HEK293 (cell line): ENCODE results near the gene PLEKHA3.
A peak's percentile ranks its signal among the peaks of the same experiment; 100 is the strongest.

ENCODE experiments used
- CTCF ChIA-PET: fragments of 350-600 bp; formaldehyde crosslinking; extraction: SDS; loops from one replicate; lab custom pipeline; 2021; ENCODE audit warnings: antibody characterized with exemption; lab: Yijun Ruan, JAX
- POLR2A ChIA-PET: fragments of 300-600 bp; formaldehyde crosslinking; extraction: SDS; loops from one replicate; lab custom pipeline; 2020; ENCODE audit warnings: antibody characterized with exemption, inconsistent platforms; lab: Yijun Ruan, JAX
- H3K27ac ChIP-seq: fragments of 200-500 bp; sonication (Bioruptor generic); 2 replicates; pipeline ENCODE4 v1.5.1; 2014; ENCODE audit warnings: low read depth, low read length, control low read depth, inconsistent platforms; ENCODE audit errors: extremely low read depth
- H3K36me3 ChIP-seq, 2 experiments: fragments of 200-500 bp in 1 of 2; sonication (Bioruptor generic) in 1 of 2; 1 replicate in 1 of 2; 2 replicates in 1 of 2; pipeline ENCODE4 v1.5.1; 2014 to 2017; ENCODE audit warnings: inconsistent platforms in 2 of 2, low read length in 2 of 2; ENCODE audit not compliant: control insufficient read depth in 2 of 2, insufficient read depth in 1 of 2
- H3K4me1 ChIP-seq: fragments of 200-500 bp; sonication (Bioruptor generic); 2 replicates; pipeline ENCODE4 v1.5.1; 2014; ENCODE audit warnings: mild to moderate bottlenecking, low read length, inconsistent platforms; ENCODE audit not compliant: control insufficient read depth, insufficient read depth
- H3K4me3 ChIP-seq: 2 replicates; pipeline ENCODE4 v1.5.1; 2011; ENCODE audit warnings: low read depth, mild to moderate bottlenecking, control low read depth, low read length, moderate library complexity
- H3K9me3 ChIP-seq: fragments of 200-500 bp; sonication (Bioruptor generic); 2 replicates; pipeline ENCODE4 v1.5.1; 2014; ENCODE audit warnings: low read depth, low read length, inconsistent platforms; ENCODE audit not compliant: control insufficient read depth, insufficient read depth
- MEIS1 ChIP-seq: sonication (generic); formaldehyde crosslinking; IDR thresholded peaks from 2 replicates; pipeline ENCODE4 v1.8.1; 2022; ENCODE audit warnings: missing genetic modification reagents, mild to moderate bottlenecking, borderline replicate concordance
- MYNN ChIP-seq: fragments of 450-650 bp; formaldehyde crosslinking; IDR thresholded peaks from 2 replicates; pipeline ENCODE4 v1.5.1; 2016; ENCODE audit warnings: missing biosample characterization, missing genetic modification characterization, borderline replicate concordance
- PRDM10 ChIP-seq: fragments of 450-650 bp; formaldehyde crosslinking; IDR thresholded peaks from 2 replicates; pipeline ENCODE4 v1.5.1; 2016; ENCODE audit warnings: missing biosample characterization, missing genetic modification characterization
- SP3 ChIP-seq: fragments of 450-650 bp; formaldehyde crosslinking; IDR thresholded peaks from 2 replicates; pipeline ENCODE4 v1.5.1; 2016; ENCODE audit warnings: missing biosample characterization, missing genetic modification characterization
- ZBTB49 ChIP-seq: fragments of 450-650 bp; formaldehyde crosslinking; IDR thresholded peaks from 2 replicates; pipeline ENCODE4 v1.5.1; 2016; ENCODE audit warnings: missing biosample characterization, missing genetic modification characterization, low read depth
- ZFP69B ChIP-seq: fragments of 450-650 bp; formaldehyde crosslinking; IDR thresholded peaks from 2 replicates; pipeline ENCODE4 v1.5.1; 2016; ENCODE audit warnings: missing biosample characterization, missing genetic modification characterization
- ZNF366 ChIP-seq: fragments of 450-650 bp; formaldehyde crosslinking; conservative IDR thresholded peaks from 2 replicates; pipeline ENCODE4 v1.5.1; 2016; ENCODE audit warnings: missing biosample characterization, missing genetic modification characterization
- ZNF416 ChIP-seq: fragments of 450-650 bp; formaldehyde crosslinking; IDR thresholded peaks from 2 replicates; pipeline ENCODE4 v1.5.1; 2016; ENCODE audit warnings: missing biosample characterization, missing genetic modification characterization
- ZNF473 ChIP-seq: fragments of 450-650 bp; formaldehyde crosslinking; IDR thresholded peaks from 2 replicates; pipeline ENCODE4 v1.5.1; 2017; ENCODE audit warnings: missing biosample characterization, missing genetic modification characterization
- ZNF621 ChIP-seq: fragments of 450-650 bp; formaldehyde crosslinking; IDR thresholded peaks from 2 replicates; pipeline ENCODE4 v1.5.1; 2017; ENCODE audit warnings: missing biosample characterization, missing genetic modification characterization
- ZNF701 ChIP-seq: fragments of 450-650 bp; formaldehyde crosslinking; IDR thresholded peaks from 2 replicates; pipeline ENCODE4 v1.5.1; 2016; ENCODE audit warnings: missing biosample characterization, missing genetic modification characterization
- ZNF707 ChIP-seq: fragments of 450-650 bp; formaldehyde crosslinking; IDR thresholded peaks from 2 replicates; pipeline ENCODE4 v1.5.1; 2016; ENCODE audit warnings: missing biosample characterization, missing genetic modification characterization
- ZSCAN30 ChIP-seq: fragments of 450-650 bp; IDR thresholded peaks from 2 replicates; pipeline ENCODE4 v1.5.1; 2018; ENCODE audit warnings: missing biosample characterization, mild to moderate bottlenecking, missing genetic modification characterization, moderate library complexity

The PLEKHA3 gene

GRCh38 chr2:178441426-178441825, 38.8 kb upstream of the PLEKHA3 start:
- peaks cover 51 to 92% of the 10 kb centered on the region in 2 experiments for H3K36me3 ChIP-seq
- TF ChIP-seq SP3 (tag by site-specific recombination) (no peak), ZNF473 (tag by site-specific recombination) (no peak), PRDM10 (tag by site-specific recombination) (no peak), ZNF416 (no peak), MEIS1 (no peak), ZFP69B (tag by site-specific recombination) (no peak), ZSCAN30 (tag by site-specific recombination) (no peak), ZNF707 (tag by site-specific recombination) (no peak), ZBTB49 (tag by site-specific recombination) (no peak), ZNF366 (tag by site-specific recombination) (no peak), ZNF701 (tag by site-specific recombination) (no peak)
- no peak overlapping the region for H3K4me3 ChIP-seq
- ChIA-PET CTCF (interaction anchor here (0.6 to 2.0 kb wide), 3 partner anchors 23 to 139 kb away, joined by 3 to 7 read pairs (median 5); no protein-coding TSS in a partner anchor), POLR2A (interaction anchor here (0.7 to 0.9 kb wide), 2 partner anchors 10 to 23 kb away, joined by 4 to 5 read pairs; partner anchors contain the start of genes PJVK and PRKRA)
- H3K9me3 ChIP-seq, result no peaks in the 10 kb centered on the region
- H3K27ac ChIP-seq, result no peak overlapping the region
- H3K4me1 ChIP-seq, result no peaks in the 10 kb centered on the region

GRCh38 chr2:178448968-178449661, 31.1 kb upstream of the PLEKHA3 start:
- Histone ChIP-seq H3K9me3 (no peaks in the 10 kb centered on the region), H3K27ac (no peak overlapping the region), H3K4me1 (0 out of 2 replicates have a peak, but pooled peaks cover 9% of the 10 kb centered on the region), H3K4me3 (peak overlapping the region; percentile 92; the same call in 1 of the 2 replicates), H3K36me3 (peaks cover 9 to 52% of the 10 kb centered on the region in 2 experiments)
- POLR2A ChIA-PET, result interaction anchor here (0.6 to 1.9 kb wide), 3 partner anchors 16 to 18 kb away, joined by 3 to 6 read pairs (median 6); no protein-coding TSS in a partner anchor
- TF ChIP-seq ZNF621 (tag by site-specific recombination) (no peak), MYNN (tag by site-specific recombination) (peak; percentile 86)
- CTCF ChIA-PET, result interaction anchor here (0.7 to 3.3 kb wide), 5 partner anchors 32 to 143 kb away, joined by 3 to 16 read pairs (median 4); no protein-coding TSS in a partner anchor
